SU-DHL-6 (cell line): ENCODE data around the gene VWA3A.

Source experiments
- CTCF ChIP-seq: fragments of 200-600 bp; sonication (generic); IDR thresholded peaks from one replicate; pipeline ENCODE4 v1.5.1; 2017; ENCODE audit warnings: antibody characterized with exemption, mild to moderate bottlenecking, low read length, moderate library complexity; ENCODE audit not compliant: insufficient read depth, poor library complexity, severe bottlenecking
- EZH2phosphoT487 ChIP-seq: fragments of 200-600 bp; sonication (generic), shearing (Covaris generic); conservative IDR thresholded peaks from 2 replicates; pipeline ENCODE4 v1.6.1; 2018; ENCODE audit warnings: mild to moderate bottlenecking, antibody characterized with exemption, low read length, moderate library complexity, mixed read lengths

- TF ChIP-seq CTCF (no peak), EZH2phosphoT487 (no peak)
These were observed at the start of gene VWA3A for GRCh38 chr16:22092143-22092933.
